Left lobe of liver (tissue), 2 donors: ENCODE results near the gene CCDC102A. TPM values are rescaled to one million over a fixed set of nuclear protein-coding genes. Genes with fewer than 3 reads are reported as not detected.

Experiments used
- ATAC-seq: fragments of 200-7000 bp; cut with Tn5 transposase; one replicate; pipeline ENCODE4 v1.9.1; 2020; ENCODE audit warnings: mild to moderate bottlenecking, moderate library complexity
- DNase-seq: peaks from one replicate; pipeline ENCODE4 v3.0.0-alpha.2; 2020; ENCODE audit warnings: low spot score
- total RNA-seq: library from RNA; stranded (reverse); gene quantifications from one replicate; pipeline ENCODE4 v1.2.1, GENCODE V29; 2021
- donor health status: DM: no; HTN: no; CAD: no; lungs with moderate emphysema.
- donor health status: DM: no; HTN: yes; CAD: no.

CCDC102A gene
- total RNA-seq, 1 donor from 2014 or later, result 0.83 TPM

- DNase-seq, result no peak
- ATAC-seq, result no peak
Measured at GRCh38 chr16:57525761-57526160, 10.6 kb downstream of the CCDC102A start.

- ATAC-seq (no peak), DNase-seq (no peak)
Measured at GRCh38 chr16:57522960-57523359, 13.4 kb downstream of the CCDC102A start.

- DNase-seq, result peak; percentile 79
- peak; percentile 93 for ATAC-seq
Measured at GRCh38 chr16:57519796-57520360, 16.5 kb downstream of the CCDC102A start.

- no peak for DNase-seq
Measured at GRCh38 chr16:57518922-57519321, 17.4 kb downstream of the CCDC102A start.

GRCh38 chr16:57518520-57518919 lies 17.9 kb downstream of the CCDC102A start:
- DNase-seq (no peak), ATAC-seq (no peak)

More at GRCh38 chr16:57518922-57519321, 17.4 kb downstream of the CCDC102A start:
- peak; percentile 17 for ATAC-seq

- no peak for ATAC-seq
- DNase-seq, result no peak
Measured at GRCh38 chr16:57517397-57518367, 18.7 kb downstream of the CCDC102A start.

- DNase-seq (no peak), ATAC-seq (no peak)
Measured at GRCh38 chr16:57516773-57517172, 19.6 kb downstream of the CCDC102A start.

GRCh38 chr16:57516176-57516725 lies 20.1 kb downstream of the CCDC102A start:
- no peak for ATAC-seq
- DNase-seq, result no peak

- ATAC-seq (peak; percentile 10), DNase-seq (no peak)
Measured at GRCh38 chr16:57514791-57515600, 21.4 kb downstream of the CCDC102A start.

- DNase-seq, result no peak
- ATAC-seq, result no peak
Measured at GRCh38 chr16:57514371-57514770, 22.0 kb downstream of the CCDC102A start.

GRCh38 chr16:57513371-57514102 lies 22.8 kb downstream of the CCDC102A start:
- no peak for ATAC-seq
- DNase-seq, result no peak

GRCh38 chr16:57512296-57513001 lies 23.9 kb downstream of the CCDC102A start:
- no peak for ATAC-seq

GRCh38 chr16:57510016-57510871 lies 26.1 kb downstream of the CCDC102A start:
- DNase-seq (no peak), ATAC-seq (peak; percentile 53)

More at GRCh38 chr16:57512296-57513001, 23.9 kb downstream of the CCDC102A start:
- DNase-seq, result no peak

- DNase-seq, result no peak
- no peak for ATAC-seq
Measured at GRCh38 chr16:57509231-57509923, 27.0 kb downstream of the CCDC102A start.

GRCh38 chr16:57508035-57508425 lies 28.3 kb downstream of the CCDC102A start:
- ATAC-seq, result no peak
- no peak for DNase-seq

GRCh38 chr16:57507136-57508034 lies 29.0 kb downstream of the CCDC102A start:
- no peak for DNase-seq
- no peak for ATAC-seq

- DNase-seq (no peak), ATAC-seq (no peak)
Measured at GRCh38 chr16:57505169-57505568, 31.2 kb downstream of the CCDC102A start.
